HG03280 (cell line): ENCODE results near the gene DNASE1L2.

Source experiments
- ATAC-seq: cut with Tn5 transposase; IDR thresholded peaks from one replicate; pipeline ENCODE4 v1.9.1; 2021; ENCODE audit warnings: mild to moderate bottlenecking, moderate library complexity; ENCODE audit not compliant: unreplicated experiment

DNASE1L2 gene

GRCh38 chr16:2223221-2223941 lies 12.9 kb upstream of the DNASE1L2 start, which contains the start of gene E4F1:
E4F1 (plus strand) TSS chr16:2223591; CDS start chr16:2223614, 23 bp downstream.
- ATAC-seq, result peak; percentile 97

GRCh38 chr16:2223942-2224486 lies 12.2 kb upstream of the DNASE1L2 start:
- ATAC-seq, result peak; percentile 10

GRCh38 chr16:2226245-2226793 lies 9.9 kb upstream of the DNASE1L2 start:
- no peak for ATAC-seq

GRCh38 chr16:2226918-2227317 lies 9.3 kb upstream of the DNASE1L2 start:
- no peak for ATAC-seq

- ATAC-seq, result no peak
Measured at GRCh38 chr16:2228161-2228824, 8.0 kb upstream of the DNASE1L2 start.

- no peak for ATAC-seq
Measured at GRCh38 chr16:2229091-2229490, 7.2 kb upstream of the DNASE1L2 start.

GRCh38 chr16:2229632-2230250 lies 6.5 kb upstream of the DNASE1L2 start:
- ATAC-seq, result no peak

GRCh38 chr16:2230376-2230775 lies 5.9 kb upstream of the DNASE1L2 start:
- no peak for ATAC-seq

- no peak for ATAC-seq
Measured at GRCh38 chr16:2231016-2231931, 5.0 kb upstream of the DNASE1L2 start.

- ATAC-seq, result no peak
Measured at GRCh38 chr16:2232094-2232990, 3.9 kb upstream of the DNASE1L2 start.

GRCh38 chr16:2233046-2233775 lies 3.0 kb upstream of the DNASE1L2 start:
- ATAC-seq, result no peak

GRCh38 chr16:2233872-2234812 lies 2.1 kb upstream of the DNASE1L2 start:
- ATAC-seq, result no peak

- no peak for ATAC-seq
Measured at GRCh38 chr16:2234813-2235170, 1.5 kb upstream of the DNASE1L2 start.

GRCh38 chr16:2235234-2235651 lies 1.0 kb upstream of the DNASE1L2 start:
- ATAC-seq, result no peak

- no peak for ATAC-seq
Measured at GRCh38 chr16:2235695-2236336, 428 bp upstream of the DNASE1L2 start.

- ATAC-seq, result no peak
Measured at GRCh38 chr16:2237102-2237482, 848 bp downstream of the DNASE1L2 start.

- no peak for ATAC-seq
Measured at GRCh38 chr16:2237493-2238149, 1.4 kb downstream of the DNASE1L2 start.
